HEK293 (cell line): ENCODE results near the gene SH3RF3.

Experiments used
- CTCF ChIA-PET: fragments of 350-600 bp; formaldehyde crosslinking; extraction: SDS; loops from one replicate; lab custom pipeline; 2021; ENCODE audit warnings: antibody characterized with exemption; lab: Yijun Ruan, JAX
- POLR2A ChIA-PET: fragments of 300-600 bp; formaldehyde crosslinking; extraction: SDS; loops from one replicate; lab custom pipeline; 2020; ENCODE audit warnings: antibody characterized with exemption, inconsistent platforms; lab: Yijun Ruan, JAX
- H3K27ac ChIP-seq: fragments of 200-500 bp; sonication (Bioruptor generic); 2 replicates; pipeline ENCODE4 v1.5.1; 2014; ENCODE audit warnings: low read depth, low read length, control low read depth, inconsistent platforms; ENCODE audit errors: extremely low read depth
- H3K36me3 ChIP-seq, 2 experiments: fragments of 200-500 bp in 1 of 2; sonication (Bioruptor generic) in 1 of 2; 1 replicate in 1 of 2; 2 replicates in 1 of 2; pipeline ENCODE4 v1.5.1; 2014 to 2017; ENCODE audit warnings: inconsistent platforms in 2 of 2, low read length in 2 of 2; ENCODE audit not compliant: control insufficient read depth in 2 of 2, insufficient read depth in 1 of 2
- H3K4me1 ChIP-seq: fragments of 200-500 bp; sonication (Bioruptor generic); 2 replicates; pipeline ENCODE4 v1.5.1; 2014; ENCODE audit warnings: mild to moderate bottlenecking, low read length, inconsistent platforms; ENCODE audit not compliant: control insufficient read depth, insufficient read depth
- H3K4me3 ChIP-seq: 2 replicates; pipeline ENCODE4 v1.5.1; 2011; ENCODE audit warnings: low read depth, mild to moderate bottlenecking, control low read depth, low read length, moderate library complexity
- H3K9me3 ChIP-seq: fragments of 200-500 bp; sonication (Bioruptor generic); 2 replicates; pipeline ENCODE4 v1.5.1; 2014; ENCODE audit warnings: low read depth, low read length, inconsistent platforms; ENCODE audit not compliant: control insufficient read depth, insufficient read depth
- AEBP2 ChIP-seq: fragments of 450-650 bp; formaldehyde crosslinking; IDR thresholded peaks from 2 replicates; pipeline ENCODE4 v1.5.1; 2016; ENCODE audit warnings: missing biosample characterization, missing genetic modification characterization, borderline replicate concordance
- BCL11B ChIP-seq: fragments of 450-650 bp; formaldehyde crosslinking; IDR thresholded peaks from 2 replicates; pipeline ENCODE4 v1.5.1; 2016; ENCODE audit warnings: low read depth, missing biosample characterization, missing genetic modification characterization
- HOXA7 ChIP-seq: sonication (generic); formaldehyde crosslinking; IDR thresholded peaks from 2 replicates; pipeline ENCODE4 v1.8.1; 2022; ENCODE audit warnings: missing genetic modification reagents, borderline replicate concordance
- KLF17 ChIP-seq: fragments of 450-650 bp; formaldehyde crosslinking; IDR thresholded peaks from 2 replicates; pipeline ENCODE4 v1.5.1; 2016; ENCODE audit warnings: missing biosample characterization, missing genetic modification characterization
- MEIS1 ChIP-seq: sonication (generic); formaldehyde crosslinking; IDR thresholded peaks from 2 replicates; pipeline ENCODE4 v1.8.1; 2022; ENCODE audit warnings: missing genetic modification reagents, mild to moderate bottlenecking, borderline replicate concordance
- MYNN ChIP-seq: fragments of 450-650 bp; formaldehyde crosslinking; IDR thresholded peaks from 2 replicates; pipeline ENCODE4 v1.5.1; 2016; ENCODE audit warnings: missing biosample characterization, missing genetic modification characterization, borderline replicate concordance
- REPIN1 ChIP-seq: fragments of 450-650 bp; formaldehyde crosslinking; IDR thresholded peaks from 2 replicates; pipeline ENCODE4 v1.5.1; 2017; ENCODE audit warnings: missing biosample characterization, missing genetic modification characterization, low read depth
- SALL2 ChIP-seq: fragments of 450-650 bp; formaldehyde crosslinking; IDR thresholded peaks from 2 replicates; pipeline ENCODE4 v1.5.0; 2017; ENCODE audit warnings: missing biosample characterization, mild to moderate bottlenecking, missing genetic modification characterization, borderline replicate concordance
- SETDB1 ChIP-seq: IDR thresholded peaks from one replicate; pipeline ENCODE4 v1.6.1; 2017; ENCODE audit warnings: mild to moderate bottlenecking, low read length, moderate library complexity, mixed read lengths; ENCODE audit not compliant: insufficient read length
- TCF7L2 ChIP-seq: IDR thresholded peaks from 2 replicates; pipeline ENCODE4 v1.6.1; 2011; ENCODE audit warnings: low read depth, mild to moderate bottlenecking, inconsistent platforms, low read length, moderate library complexity, borderline replicate concordance
- ZBTB1 ChIP-seq: fragments of 450-650 bp; formaldehyde crosslinking; IDR thresholded peaks from 2 replicates; pipeline ENCODE4 v1.5.1; 2016; ENCODE audit warnings: missing biosample characterization, missing genetic modification characterization
- ZBTB20 ChIP-seq: fragments of 450-650 bp; formaldehyde crosslinking; IDR thresholded peaks from 2 replicates; pipeline ENCODE4 v1.5.1; 2016; ENCODE audit warnings: missing biosample characterization, missing genetic modification characterization
- ZFHX2 ChIP-seq: fragments of 450-650 bp; formaldehyde crosslinking; conservative IDR thresholded peaks from 2 replicates; pipeline ENCODE4 v1.5.1; 2016; ENCODE audit warnings: missing biosample characterization, missing genetic modification characterization
- ZFP3 ChIP-seq: fragments of 450-650 bp; formaldehyde crosslinking; IDR thresholded peaks from 2 replicates; pipeline ENCODE4 v1.5.1; 2016; ENCODE audit warnings: low read depth, missing biosample characterization, missing genetic modification characterization
- ZFP41 ChIP-seq: fragments of 450-650 bp; formaldehyde crosslinking; IDR thresholded peaks from 2 replicates; pipeline ENCODE4 v1.5.1; 2016; ENCODE audit warnings: missing biosample characterization, missing genetic modification characterization, borderline replicate concordance
- ZNF138 ChIP-seq: fragments of 450-650 bp; formaldehyde crosslinking; IDR thresholded peaks from 2 replicates; pipeline ENCODE4 v1.5.1; 2016; ENCODE audit warnings: missing biosample characterization, missing genetic modification characterization, borderline replicate concordance
- ZNF184 ChIP-seq: fragments of 450-650 bp; IDR thresholded peaks from 2 replicates; pipeline ENCODE4 v1.5.1; 2018; ENCODE audit warnings: missing biosample characterization, mild to moderate bottlenecking, missing genetic modification characterization
- ZNF248 ChIP-seq: fragments of 450-650 bp; formaldehyde crosslinking; IDR thresholded peaks from 2 replicates; pipeline ENCODE4 v1.5.1; 2017; ENCODE audit warnings: missing biosample characterization, missing genetic modification characterization
- ZNF302 ChIP-seq: fragments of 450-650 bp; formaldehyde crosslinking; IDR thresholded peaks from 2 replicates; pipeline ENCODE4 v1.5.1; 2016; ENCODE audit warnings: missing biosample characterization, missing genetic modification characterization, low read depth
- ZNF311 ChIP-seq: fragments of 450-650 bp; formaldehyde crosslinking; IDR thresholded peaks from 2 replicates; pipeline ENCODE4 v1.5.1; 2017; ENCODE audit warnings: missing biosample characterization, missing genetic modification characterization, borderline replicate concordance
- ZNF341 ChIP-seq: fragments of 450-650 bp; formaldehyde crosslinking; IDR thresholded peaks from 2 replicates; pipeline ENCODE4; 2016; ENCODE audit warnings: low read depth, missing biosample characterization, missing genetic modification characterization
- ZNF354C ChIP-seq: fragments of 450-650 bp; formaldehyde crosslinking; IDR thresholded peaks from 2 replicates; pipeline ENCODE4 v1.5.1; 2016; ENCODE audit warnings: missing biosample characterization, missing genetic modification characterization, low read depth, borderline replicate concordance
- ZNF366 ChIP-seq: fragments of 450-650 bp; formaldehyde crosslinking; conservative IDR thresholded peaks from 2 replicates; pipeline ENCODE4 v1.5.1; 2016; ENCODE audit warnings: missing biosample characterization, missing genetic modification characterization
- ZNF37A ChIP-seq: fragments of 450-650 bp; IDR thresholded peaks from 2 replicates; pipeline ENCODE4 v1.5.1; 2018; ENCODE audit warnings: missing biosample characterization, missing genetic modification characterization
- ZNF433 ChIP-seq: fragments of 450-650 bp; formaldehyde crosslinking; IDR thresholded peaks from 2 replicates; pipeline ENCODE4 v1.5.1; 2016; ENCODE audit warnings: missing biosample characterization, missing genetic modification characterization, low read depth
- ZNF488 ChIP-seq: fragments of 450-650 bp; formaldehyde crosslinking; IDR thresholded peaks from 2 replicates; pipeline ENCODE4 v1.5.1; 2016; ENCODE audit warnings: missing biosample characterization, missing genetic modification characterization
- ZNF510 ChIP-seq: fragments of 450-650 bp; formaldehyde crosslinking; IDR thresholded peaks from 2 replicates; pipeline ENCODE4 v1.5.1; 2018; ENCODE audit warnings: mild to moderate bottlenecking, missing genetic modification characterization, missing biosample characterization; ENCODE audit not compliant: insufficient replicate concordance
- ZNF555 ChIP-seq: fragments of 450-650 bp; formaldehyde crosslinking; conservative IDR thresholded peaks from 2 replicates; pipeline ENCODE4 v1.5.1; 2017; ENCODE audit warnings: missing biosample characterization, mild to moderate bottlenecking, missing genetic modification characterization, inconsistent platforms
- ZNF560 ChIP-seq: fragments of 450-650 bp; formaldehyde crosslinking; IDR thresholded peaks from 2 replicates; pipeline ENCODE4 v1.5.1; 2017; ENCODE audit warnings: missing biosample characterization, missing genetic modification characterization, borderline replicate concordance
- ZNF571 ChIP-seq: fragments of 450-650 bp; formaldehyde crosslinking; IDR thresholded peaks from 2 replicates; pipeline ENCODE4 v1.5.0; 2017; ENCODE audit warnings: missing biosample characterization, missing genetic modification characterization
- ZNF707 ChIP-seq: fragments of 450-650 bp; formaldehyde crosslinking; IDR thresholded peaks from 2 replicates; pipeline ENCODE4 v1.5.1; 2016; ENCODE audit warnings: missing biosample characterization, missing genetic modification characterization
- ZNF791 ChIP-seq: fragments of 450-650 bp; formaldehyde crosslinking; IDR thresholded peaks from 2 replicates; pipeline ENCODE4 v1.5.1; 2016; ENCODE audit warnings: missing biosample characterization, missing genetic modification characterization

SH3RF3 gene

GRCh38 chr2:109258376-109258775 is 129.4 kb downstream of the SH3RF3 start:
- TF ChIP-seq ZNF341 (tag by site-specific recombination) (no peak), ZNF248 (tag by site-specific recombination) (no peak), ZNF366 (tag by site-specific recombination) (no peak), ZFP3 (no peak), ZNF302 (tag by site-specific recombination) (no peak), ZNF433 (tag by site-specific recombination) (no peak), ZNF354C (no peak), AEBP2 (tag by site-specific recombination) (no peak), ZFP41 (no peak), BCL11B (tag by site-specific recombination) (no peak), ZNF311 (tag by site-specific recombination) (no peak), TCF7L2 (no peak), SETDB1 (no peak), ZNF510 (tag by site-specific recombination) (no peak), ZBTB20 (tag by site-specific recombination) (no peak), ZNF138 (tag by site-specific recombination) (no peak), ZNF555 (tag by site-specific recombination) (no peak)
- Histone ChIP-seq H3K27ac (no peak overlapping the region), H3K4me1 (peaks cover 14% of the 10 kb centered on the region)

GRCh38 chr2:109258905-109259540 is 130.0 kb downstream of the SH3RF3 start:
- CTCF ChIA-PET, result interaction anchor here (0.6 kb wide), 1 partner anchor 140 kb away, joined by 3 read pairs; no protein-coding TSS in a partner anchor
- Histone ChIP-seq H3K4me1 (peaks cover 14% of the 10 kb centered on the region), H3K4me3 (no peak overlapping the region), H3K27ac (no peak overlapping the region; the same call in 1 of the 2 replicates), H3K9me3 (no peaks in the 10 kb centered on the region), H3K36me3 (no peaks in the 10 kb centered on the region)
- TF ChIP-seq ZFP3 (no peak), ZNF560 (tag by site-specific recombination) (no peak), REPIN1 (tag by site-specific recombination) (no peak), ZNF488 (tag by site-specific recombination) (no peak), ZNF571 (tag by site-specific recombination) (no peak), ZNF341 (tag by site-specific recombination) (no peak), ZNF707 (tag by site-specific recombination) (no peak), HOXA7 (no peak), ZBTB1 (tag by site-specific recombination) (no peak), ZNF791 (no peak), SALL2 (tag by site-specific recombination) (no peak), MYNN (tag by site-specific recombination) (no peak), ZNF184 (tag by site-specific recombination) (no peak), MEIS1 (CRISPR knock-in tag) (no peak), ZNF510 (tag by site-specific recombination) (no peak), ZFHX2 (tag by site-specific recombination) (no peak), ZNF37A (tag by site-specific recombination) (no peak), KLF17 (tag by site-specific recombination) (no peak)
- POLR2A ChIA-PET, result no interaction called here

More at GRCh38 chr2:109258376-109258775, 129.4 kb downstream of the SH3RF3 start:
- Histone ChIP-seq H3K36me3 (no peaks in the 10 kb centered on the region), H3K4me3 (no peak overlapping the region), H3K9me3 (no peaks in the 10 kb centered on the region)
- ChIA-PET CTCF (interaction anchor here (0.6 kb wide), 1 partner anchor 141 kb away, joined by 3 read pairs; no protein-coding TSS in a partner anchor), POLR2A (no interaction called here)
